Stimulated activated CD4-positive, alpha-beta T cell treated with anti-CD3 and anti-CD28 coated beads, Interleukin-4, amount 100 ng/mL, for 48 hours (primary cell): ENCODE results near the gene CAPN11.

Experiments
- DNase-seq, 2 donors: peaks; one replicate each; pipeline ENCODE4 v3.0.0-alpha.2; 2020; ENCODE audit warnings: low read depth in 2 of 2

Gene CAPN11

GRCh38 chr6:44158770-44159228 is at the start of gene CAPN11:
TSS of gene CAPN11 (plus strand) at chr6:44158820. CDS start at chr6:44158849, 29 bp downstream.
- DNase-seq: no peak

- no peak for DNase-seq
These were observed 49.4 kb upstream of the CAPN11 start for GRCh38 chr6:44109212-44109611.

GRCh38 chr6:44110005-44110676 is 48.5 kb upstream of the CAPN11 start:
- no peak for DNase-seq

GRCh38 chr6:44110966-44111365 is 47.7 kb upstream of the CAPN11 start:
- DNase-seq: no peak

DNA sequence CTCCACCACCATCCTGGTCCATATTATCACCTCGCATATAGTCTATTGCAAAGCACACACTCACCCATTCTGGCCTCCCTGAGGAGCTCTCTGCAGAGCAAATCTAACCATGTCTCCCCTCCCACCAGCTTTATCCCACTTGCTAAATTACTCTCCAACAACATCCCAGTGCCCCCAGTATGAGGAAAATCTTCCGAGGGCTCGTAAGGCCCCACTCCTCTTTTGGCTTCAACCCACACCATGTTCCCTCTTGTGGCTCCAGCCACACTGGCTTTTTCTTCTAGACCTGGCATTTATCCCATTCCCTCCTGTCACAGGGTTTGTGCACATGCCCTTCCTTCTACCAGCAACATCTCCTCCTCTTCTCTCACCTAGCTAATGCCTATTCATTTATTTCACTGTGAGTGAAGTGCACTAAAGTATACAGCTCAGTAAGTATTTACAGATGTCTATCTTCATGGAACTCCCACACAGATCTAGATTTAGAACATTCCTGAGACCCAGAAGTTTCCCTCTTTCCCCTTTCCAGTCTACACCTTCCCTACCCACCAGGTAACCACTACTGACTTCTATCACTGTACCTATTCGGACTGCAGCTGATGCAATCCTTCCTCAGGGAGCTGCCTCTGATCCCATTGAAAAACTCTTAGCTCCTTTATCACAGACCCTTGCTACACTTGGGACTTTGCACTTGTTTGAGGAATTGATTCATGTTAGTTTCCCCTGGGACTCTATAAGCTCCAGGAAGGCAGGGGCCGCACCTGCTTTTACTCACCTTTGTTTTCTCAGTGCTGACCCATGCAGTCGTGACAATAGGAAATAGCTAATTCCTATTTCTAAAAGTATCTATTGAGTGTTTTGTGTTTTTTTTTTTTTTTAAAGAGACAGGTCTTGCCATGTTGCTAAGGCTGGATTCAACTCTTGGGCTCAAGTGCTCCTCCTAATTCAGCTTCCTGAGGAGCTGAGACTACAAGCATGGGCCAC is 46.9 kb upstream of the CAPN11 start:
- DNase-seq: no peak

- DNase-seq: no peak
These were observed 45.2 kb upstream of the CAPN11 start for GRCh38 chr6:44113414-44113813.

GRCh38 chr6:44115866-44116265 is 42.8 kb upstream of the CAPN11 start:
- DNase-seq: no peak

DNA sequence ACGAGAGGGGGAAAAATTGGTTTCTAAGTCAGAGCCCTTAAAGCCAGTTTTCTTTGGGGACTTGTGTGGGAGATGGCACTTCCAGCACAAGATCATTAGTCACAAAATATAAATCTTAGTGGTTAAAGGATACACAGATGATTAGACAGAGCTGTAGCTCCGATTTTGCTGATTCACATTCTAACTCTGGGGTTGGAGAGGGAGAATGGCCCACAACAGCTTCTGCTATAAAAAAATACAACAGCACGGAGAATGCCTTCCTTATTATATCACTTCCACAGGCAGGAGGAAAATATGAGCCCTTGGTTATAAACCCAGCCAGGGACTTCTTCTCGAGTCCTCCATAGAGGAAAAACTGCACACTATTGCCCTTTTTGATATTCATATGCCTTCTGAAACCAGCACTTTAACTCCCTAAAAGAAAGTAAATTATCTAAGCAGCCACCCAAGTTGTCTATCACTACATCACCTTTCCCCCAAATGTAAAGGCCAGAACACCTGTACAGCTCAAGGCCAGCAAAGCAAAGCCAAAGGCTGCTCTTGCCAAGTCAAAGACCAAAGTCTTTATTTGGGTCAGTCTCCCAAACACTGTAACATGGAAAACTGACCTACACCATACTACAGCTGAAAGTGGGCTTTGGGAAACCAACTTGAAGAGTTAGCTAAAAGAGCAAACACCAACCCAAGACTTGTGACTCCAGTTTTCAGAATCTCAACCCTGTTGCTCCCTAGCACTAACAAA is 41.8 kb upstream of the CAPN11 start:
- no peak for DNase-seq

DNA sequence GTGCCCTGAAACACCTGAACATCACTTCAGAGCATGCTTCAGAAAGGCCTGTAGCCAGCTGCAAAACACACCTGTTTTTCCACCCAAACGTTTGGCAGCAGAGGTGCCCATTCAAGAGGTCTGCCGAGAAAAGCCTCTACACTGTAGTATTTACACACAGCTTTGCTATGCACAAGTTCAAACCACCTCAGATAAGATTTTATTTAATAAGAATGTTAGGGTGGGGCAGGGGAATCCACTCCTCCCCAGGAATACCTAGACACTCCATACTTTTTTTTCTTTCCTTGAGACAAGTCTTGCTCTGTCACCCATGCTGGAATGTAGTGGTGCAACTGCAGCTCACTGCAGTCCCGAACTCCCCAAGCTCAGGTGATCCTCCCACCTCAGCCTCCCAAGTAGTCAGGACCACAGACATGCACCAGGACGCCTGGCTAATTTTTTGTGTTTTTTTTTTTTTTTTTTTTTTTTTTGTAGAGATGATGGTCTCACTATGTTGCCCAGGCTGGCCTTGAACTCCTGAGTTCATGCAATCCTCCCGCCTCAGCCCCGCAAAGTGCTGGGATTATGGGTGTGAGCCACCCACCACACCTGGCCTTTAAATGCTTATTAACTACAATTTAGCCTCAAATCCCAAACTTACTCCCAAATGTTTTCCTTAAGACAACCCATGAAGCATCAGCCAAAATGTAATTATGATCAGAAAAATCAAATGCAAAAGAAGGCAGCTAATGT is 41.1 kb upstream of the CAPN11 start:
- DNase-seq: no peak

- DNase-seq: no peak
These were observed 38.8 kb upstream of the CAPN11 start for GRCh38 chr6:44119704-44120262.

- no peak for DNase-seq
These were observed 37.8 kb upstream of the CAPN11 start for GRCh38 chr6:44120692-44121443.

- DNase-seq: no peak
These were observed 35.8 kb upstream of the CAPN11 start for GRCh38 chr6:44122801-44123200.

DNA sequence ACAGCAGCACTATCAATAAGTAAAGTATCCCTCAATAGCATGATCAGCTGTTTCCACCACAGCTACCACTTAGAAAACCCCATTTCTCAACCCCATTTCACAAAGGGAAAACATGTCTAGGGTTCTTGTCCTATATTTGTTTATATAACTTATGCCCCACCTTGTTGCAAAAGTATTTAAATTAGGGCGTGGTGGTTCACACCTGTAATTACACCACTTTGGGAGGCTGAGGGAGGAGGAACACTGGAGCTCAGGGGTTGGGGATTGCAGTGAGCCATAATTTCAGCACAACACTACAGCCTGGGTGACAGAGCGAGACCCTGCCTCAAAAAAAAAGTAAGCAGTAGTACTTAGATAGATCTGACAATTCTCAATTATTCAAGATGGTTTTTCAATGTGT is 35.1 kb upstream of the CAPN11 start:
- DNase-seq: no peak

- DNase-seq: peak; percentile 72 to 84
These were observed 32.1 kb upstream of the CAPN11 start for GRCh38 chr6:44126320-44127149.

DNA sequence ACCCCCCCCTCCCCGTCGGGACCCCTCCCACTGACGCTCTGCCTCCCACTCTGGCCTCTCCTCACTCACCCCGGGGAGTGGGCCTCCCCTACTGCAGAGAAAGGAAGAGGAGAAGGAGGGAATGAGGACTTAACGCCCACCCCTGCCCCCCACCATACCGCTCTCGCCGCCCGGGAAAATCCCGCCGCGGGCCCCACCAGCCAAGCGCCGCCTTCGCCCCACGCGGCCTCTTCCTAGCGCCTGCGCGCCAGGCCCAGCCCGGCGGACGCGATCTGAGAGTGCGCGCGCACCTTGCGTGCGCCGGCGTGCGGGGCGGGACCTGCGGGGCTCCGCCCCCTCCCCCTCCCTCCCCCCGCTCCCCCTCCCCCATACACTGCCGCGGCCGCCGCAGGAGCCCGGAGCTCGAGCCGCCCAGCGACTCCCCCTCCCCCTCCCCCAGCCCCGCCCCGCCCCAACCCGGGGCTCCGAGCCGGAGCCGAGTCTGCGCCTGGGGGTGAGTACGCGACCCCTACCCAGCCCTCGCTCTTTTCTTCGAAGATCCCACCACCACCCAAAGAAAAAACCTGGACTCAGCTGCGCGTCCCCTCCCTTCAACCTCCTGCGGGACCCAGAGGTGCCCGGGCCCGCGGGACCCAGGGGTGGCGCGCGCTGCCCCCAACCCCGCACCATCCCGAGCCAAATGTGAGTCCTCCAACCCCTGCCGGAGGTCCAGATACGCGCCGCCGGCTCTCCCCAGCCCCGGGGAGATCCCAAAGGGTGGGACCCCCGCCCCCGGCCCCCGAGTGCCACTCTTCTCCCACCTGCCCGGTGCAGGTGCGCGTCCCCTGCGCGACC is 31.2 kb upstream of the CAPN11 start, which contains the start of the genes MRPL14 and TMEM63B:
MRPL14 (minus strand) TSS at position 267 of the 834 bp plus-strand sequence. CDS start 10,841 bp downstream, outside the sequence.
TMEM63B (plus strand) TSS at position 369 of the 834 bp plus-strand sequence. CDS start 7,031 bp downstream, outside the sequence.
- peak; percentile 86 to 87 for DNase-seq

GRCh38 chr6:44128020-44128917 is 30.4 kb upstream of the CAPN11 start:
- no peak for DNase-seq

- DNase-seq: no peak
These were observed 28.7 kb upstream of the CAPN11 start for GRCh38 chr6:44129841-44130322.
